ENCODE data around the gene PYCR2.
"Not testable (repeated sequence)": the region's sequence is repeated elsewhere in the genome, so short reads cannot be mapped to it uniquely, and the experiment has no call there.

Gene PYCR2

GRCh38 chr1:225941942-225942222 is 17.8 kb upstream of the PYCR2 start:
- DNase-seq, result no peak

DNA sequence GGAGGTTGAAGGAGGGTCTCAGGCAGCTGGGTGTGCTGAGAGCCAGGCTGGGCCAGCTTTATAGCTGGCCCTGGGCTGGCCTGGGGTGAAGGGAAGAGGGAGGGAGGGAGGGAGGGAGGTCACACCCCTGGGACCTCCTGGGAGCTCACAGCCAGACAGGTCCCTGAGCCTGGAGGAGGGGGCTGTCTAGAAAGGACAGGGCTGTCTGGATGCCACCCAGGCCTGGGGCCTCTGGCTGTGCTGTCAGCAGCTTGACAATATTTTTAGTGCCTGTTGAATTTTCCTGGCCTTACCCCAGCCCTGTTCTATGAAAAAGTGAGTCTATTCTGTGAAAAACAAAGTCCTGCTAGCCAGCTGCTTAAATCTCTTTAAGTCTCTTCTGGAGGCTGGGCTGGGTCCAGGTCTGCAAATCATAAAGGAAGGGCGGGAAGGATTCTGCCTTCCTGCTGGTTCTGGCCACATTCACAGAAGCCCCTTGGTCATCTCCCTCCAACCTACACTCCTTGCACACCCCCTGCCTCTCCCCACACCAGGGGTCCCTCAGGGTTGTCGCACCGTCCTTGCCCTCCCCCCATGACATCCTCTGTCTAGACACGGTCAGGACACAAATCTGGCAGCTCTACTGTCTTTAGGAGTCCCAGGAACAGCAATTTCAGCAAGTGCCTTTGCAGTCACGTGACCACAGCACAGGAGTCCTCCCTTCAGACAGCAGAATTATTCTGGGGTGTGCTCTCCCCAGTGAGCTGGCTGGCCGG is 17.3 kb upstream of the PYCR2 start, which contains the start of gene LEFTY2:
Gene LEFTY2, minus strand, starts transcription at position 34 of the 755 bp plus-strand sequence. CDS start 80 bp downstream, outside the sequence.
- no peak for DNase-seq

DNA sequence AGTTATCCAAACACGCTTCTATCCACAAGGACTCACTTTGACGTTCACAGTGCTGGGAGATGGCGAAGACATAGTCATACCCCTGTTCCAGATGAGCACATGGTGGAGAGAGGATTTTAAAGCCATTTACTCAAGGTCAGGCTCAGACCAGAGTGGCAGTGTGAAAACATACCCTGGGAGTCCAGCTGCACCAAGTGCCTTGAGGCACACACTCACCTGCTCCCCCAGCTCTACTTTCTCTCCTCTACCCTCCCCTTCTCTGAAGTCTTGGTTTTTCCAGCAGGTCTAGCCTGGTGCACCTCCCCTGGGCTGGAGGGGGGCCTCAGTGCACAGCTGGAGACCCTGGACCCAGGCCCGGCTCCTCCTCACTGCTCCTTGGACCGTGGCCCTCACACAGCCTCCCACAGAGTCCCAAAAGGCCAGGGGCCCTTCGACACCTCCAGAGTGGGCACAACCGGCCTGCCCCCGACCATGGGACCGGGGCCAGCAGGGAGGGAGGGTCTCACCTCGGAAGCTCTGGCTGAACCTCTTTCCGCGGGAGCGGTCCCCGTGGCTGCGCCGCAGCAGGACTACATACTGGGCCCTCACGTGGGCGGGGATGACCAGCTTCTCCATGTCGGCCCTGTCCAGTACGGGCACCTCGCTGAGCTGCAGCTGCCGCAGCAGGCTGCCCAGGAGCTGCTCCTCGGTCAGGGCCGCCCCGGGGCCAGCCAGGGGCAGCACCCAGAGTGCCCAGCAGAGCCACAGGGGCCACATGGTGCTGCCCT is 16.5 kb upstream of the PYCR2 start:
- no peak for DNase-seq

GRCh38 chr1:225939939-225940310 is 15.9 kb upstream of the PYCR2 start:
- not testable (repeated sequence) for DNase-seq

DNA sequence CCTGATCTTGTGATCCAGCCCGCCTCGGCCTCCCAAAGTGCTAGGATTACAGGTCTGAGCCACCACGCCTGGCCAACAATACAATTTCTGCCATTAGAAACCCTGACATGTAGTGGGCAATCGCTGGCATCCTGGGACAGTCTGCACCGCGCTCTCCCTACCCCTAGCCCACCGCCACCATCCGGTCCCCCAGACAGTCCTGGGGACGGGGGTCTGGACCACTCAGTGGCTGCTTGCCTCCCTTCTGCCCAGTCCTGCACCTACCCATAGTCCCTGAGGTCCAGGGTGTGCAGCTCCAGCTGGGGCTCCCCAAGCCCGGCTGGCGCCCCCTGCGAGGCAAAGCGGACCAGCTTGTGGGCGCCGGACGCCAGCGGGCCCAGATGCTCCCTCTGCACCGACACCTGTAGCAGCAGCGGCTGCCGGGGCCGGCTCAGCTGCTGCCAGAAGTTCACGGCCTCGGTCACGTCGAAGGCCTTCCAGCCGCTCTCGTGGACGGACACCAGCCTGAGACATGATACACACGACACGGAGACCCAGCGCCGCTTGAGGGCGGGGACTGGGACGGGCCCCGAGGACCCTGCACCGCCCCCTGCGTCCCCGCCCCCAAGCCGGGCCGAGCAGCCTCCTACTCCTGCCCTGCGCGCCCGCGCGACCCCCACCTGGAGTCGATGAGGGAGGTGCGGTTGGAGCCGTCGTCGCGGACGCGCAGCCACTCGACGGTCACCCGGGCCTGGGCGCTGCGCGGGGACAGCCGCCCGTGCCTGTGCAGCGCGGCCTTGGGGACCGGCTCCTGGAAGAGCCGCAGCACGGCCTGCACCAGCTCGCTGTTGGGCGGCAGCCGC is 15.3 kb upstream of the PYCR2 start:
- DNase-seq, result not testable (repeated sequence)

DNA sequence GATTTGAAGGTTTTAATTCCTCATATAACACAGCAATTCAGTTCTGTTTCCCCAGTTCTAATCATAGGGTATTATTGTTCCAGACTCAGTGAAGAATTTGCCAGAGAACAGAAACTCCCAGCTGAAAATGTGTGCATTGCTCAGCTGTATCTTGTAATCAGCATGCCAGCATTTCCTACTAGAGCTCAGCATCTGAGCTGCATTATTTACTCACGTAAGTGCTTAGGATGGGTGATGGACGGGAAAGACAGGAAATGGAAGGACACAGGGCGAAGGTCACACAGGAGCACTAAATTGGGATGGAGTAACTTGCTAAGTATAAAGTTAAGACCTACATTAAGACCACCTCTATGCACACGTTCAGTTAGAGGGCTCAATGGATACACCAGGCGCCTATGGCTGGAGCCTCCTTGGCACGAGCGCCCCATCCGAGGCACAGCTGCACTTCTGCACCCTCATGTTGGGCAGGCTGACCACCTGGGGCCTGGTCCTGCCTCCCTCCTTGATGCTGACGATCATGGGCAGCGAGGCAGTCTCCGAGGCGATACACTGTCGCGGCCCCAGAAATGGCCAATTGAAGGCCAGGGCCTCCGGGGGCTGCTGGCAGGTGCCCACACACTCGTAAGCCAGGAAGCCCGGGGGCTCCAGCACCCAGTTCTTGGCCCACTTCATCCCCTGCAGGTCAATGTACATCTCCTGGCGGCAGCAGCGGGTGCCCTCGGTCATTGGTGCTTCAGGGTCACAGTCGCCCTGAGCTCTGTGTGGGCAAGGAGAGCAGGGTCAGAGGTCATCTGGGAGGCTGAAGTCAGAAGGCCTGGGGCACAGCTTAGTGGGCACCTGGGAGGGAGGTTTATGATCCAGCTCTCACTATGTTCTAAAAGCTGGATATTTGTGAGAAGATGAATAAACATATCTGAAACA is 13.3 kb upstream of the PYCR2 start:
- no peak for DNase-seq

- no peak for DNase-seq
These were observed 12.5 kb upstream of the PYCR2 start for GRCh38 chr1:225936523-225936922.

GRCh38 chr1:225936086-225936485 is 12.0 kb upstream of the PYCR2 start:
- DNase-seq, result not testable (repeated sequence)

GRCh38 chr1:225934711-225935110 is 10.7 kb upstream of the PYCR2 start:
- DNase-seq, result no peak

DNA sequence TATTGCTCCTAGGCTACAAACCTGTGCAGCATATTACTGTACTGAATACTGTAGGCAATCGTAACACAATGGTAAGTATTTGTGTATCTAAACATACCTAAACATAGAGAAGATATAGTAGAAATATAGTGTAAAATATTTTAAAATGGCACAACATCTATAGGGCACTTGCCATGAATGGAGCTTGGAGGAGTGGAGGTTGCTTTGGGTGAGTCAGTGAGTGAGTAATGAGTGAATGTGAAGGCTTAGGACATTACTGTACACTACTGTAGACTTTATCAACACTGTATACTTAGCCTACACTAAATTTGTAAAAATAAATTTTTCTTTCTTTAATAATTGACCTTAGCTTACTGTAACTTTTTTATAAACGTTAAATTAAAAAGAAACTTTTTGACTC is 9.0 kb upstream of the PYCR2 start:
- no peak for DNase-seq

DNA sequence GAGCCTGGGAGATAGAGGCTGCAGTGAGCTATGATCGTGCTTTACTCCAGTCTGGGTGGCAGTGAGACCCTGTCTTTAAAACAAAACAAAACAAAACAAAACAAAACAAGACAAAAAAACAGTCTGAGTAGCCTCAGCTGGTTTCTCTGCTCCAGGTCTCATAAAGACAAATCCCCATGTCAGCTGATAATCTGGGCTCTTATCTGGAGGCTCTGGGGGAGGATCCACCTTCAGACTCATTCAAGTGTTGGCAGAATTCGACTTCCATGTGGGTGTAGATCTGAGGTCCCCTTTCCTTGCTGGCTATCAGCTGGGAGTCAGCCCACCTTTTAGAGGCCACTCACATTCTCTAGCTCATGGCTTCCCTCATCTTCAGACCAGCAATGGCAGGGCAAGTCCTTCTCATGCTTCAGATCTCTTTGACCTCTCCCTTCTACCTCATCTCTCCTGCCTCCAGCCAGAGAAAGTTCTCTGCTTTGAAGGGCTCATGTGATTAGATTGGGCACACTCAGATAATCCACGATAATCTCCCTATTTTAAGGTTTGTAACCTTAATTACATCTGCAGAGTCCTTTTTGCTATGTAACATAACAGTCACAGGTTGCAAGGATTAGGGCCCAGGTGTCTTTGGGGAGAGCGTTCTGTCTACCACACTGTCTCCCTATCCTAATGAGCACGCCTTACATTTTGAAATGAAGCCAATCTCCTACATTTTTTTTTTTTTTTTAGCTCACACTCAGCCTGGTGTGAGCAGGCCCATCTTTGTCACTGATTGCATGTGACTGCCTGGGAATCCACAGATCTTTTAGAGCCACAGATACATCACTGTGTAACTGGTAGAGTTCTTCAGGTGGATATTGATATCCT is 7.5 kb upstream of the PYCR2 start:
- no peak for DNase-seq

DNA sequence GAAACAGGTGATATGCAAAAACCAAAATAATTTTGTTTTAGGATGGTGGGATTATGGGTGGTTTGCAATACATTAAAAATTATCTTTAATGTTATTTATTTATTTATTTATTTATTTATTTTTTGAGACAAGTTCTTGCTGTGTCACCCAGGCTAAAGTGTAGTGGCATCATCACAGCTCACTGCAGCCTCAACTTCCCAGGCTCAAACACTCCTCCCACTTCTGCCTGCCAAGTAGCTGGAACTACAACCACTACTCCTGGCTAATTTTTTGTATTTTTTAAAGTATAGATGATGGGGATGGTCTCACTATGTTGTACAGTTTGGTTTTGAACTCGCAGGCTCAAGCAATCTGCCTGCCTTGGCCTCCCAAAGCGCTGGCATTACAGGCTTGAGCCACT is 6.5 kb upstream of the PYCR2 start:
- no peak for DNase-seq

GRCh38 chr1:225929462-225929861 is 5.4 kb upstream of the PYCR2 start:
- DNase-seq, result not testable (repeated sequence)

DNA sequence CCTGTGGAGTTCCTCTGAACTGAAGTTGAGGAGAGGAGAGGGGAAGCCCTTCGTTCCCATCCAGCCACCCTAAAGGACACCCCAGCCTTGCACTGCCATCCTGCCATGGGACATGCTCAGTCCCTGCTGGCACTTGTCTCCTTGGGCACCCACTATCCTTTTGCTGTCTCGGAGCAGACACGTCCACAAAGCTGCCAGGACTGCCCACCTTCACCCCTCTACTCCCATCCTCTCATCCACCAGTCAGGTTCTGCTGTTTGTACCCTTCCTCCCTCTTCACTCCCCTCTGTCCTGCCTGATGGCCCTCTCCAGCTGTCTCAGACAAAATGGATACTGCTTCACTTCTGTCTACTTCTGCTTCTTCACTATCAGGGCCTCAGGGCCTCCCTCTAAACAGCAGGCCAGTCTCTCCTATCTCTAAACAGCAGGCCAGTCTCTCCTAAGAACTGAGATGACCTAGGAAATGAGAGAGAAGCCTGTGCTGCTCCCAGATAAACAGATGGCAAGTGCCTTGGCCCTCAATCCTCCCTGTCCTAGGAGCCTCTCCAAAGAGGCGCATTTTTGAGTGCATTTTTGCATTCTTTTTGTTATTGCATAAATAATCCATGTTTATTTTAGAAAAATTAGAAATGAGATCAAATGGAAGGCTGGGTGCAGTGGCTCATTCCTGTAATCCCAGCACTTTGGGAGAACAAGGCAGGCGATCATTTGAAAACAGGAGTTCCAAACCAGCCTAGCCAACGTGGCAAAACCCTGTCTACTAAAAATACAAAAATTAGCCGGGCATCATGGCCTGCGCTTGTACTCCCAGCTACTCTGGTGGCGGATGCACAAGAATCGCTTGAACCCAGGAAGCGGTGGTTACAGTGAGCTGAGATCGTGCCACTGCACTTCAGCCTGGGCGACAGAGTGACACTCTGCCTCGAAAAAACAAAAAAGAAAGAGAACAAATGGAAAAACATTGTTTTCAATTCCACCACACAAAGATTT is 4.4 kb upstream of the PYCR2 start:
- no peak for DNase-seq

GRCh38 chr1:225926551-225927113 is 2.6 kb upstream of the PYCR2 start:
- no peak for DNase-seq

- DNase-seq, result no peak
These were observed 714 bp downstream of the PYCR2 start for GRCh38 chr1:225923381-225923691.

DNA sequence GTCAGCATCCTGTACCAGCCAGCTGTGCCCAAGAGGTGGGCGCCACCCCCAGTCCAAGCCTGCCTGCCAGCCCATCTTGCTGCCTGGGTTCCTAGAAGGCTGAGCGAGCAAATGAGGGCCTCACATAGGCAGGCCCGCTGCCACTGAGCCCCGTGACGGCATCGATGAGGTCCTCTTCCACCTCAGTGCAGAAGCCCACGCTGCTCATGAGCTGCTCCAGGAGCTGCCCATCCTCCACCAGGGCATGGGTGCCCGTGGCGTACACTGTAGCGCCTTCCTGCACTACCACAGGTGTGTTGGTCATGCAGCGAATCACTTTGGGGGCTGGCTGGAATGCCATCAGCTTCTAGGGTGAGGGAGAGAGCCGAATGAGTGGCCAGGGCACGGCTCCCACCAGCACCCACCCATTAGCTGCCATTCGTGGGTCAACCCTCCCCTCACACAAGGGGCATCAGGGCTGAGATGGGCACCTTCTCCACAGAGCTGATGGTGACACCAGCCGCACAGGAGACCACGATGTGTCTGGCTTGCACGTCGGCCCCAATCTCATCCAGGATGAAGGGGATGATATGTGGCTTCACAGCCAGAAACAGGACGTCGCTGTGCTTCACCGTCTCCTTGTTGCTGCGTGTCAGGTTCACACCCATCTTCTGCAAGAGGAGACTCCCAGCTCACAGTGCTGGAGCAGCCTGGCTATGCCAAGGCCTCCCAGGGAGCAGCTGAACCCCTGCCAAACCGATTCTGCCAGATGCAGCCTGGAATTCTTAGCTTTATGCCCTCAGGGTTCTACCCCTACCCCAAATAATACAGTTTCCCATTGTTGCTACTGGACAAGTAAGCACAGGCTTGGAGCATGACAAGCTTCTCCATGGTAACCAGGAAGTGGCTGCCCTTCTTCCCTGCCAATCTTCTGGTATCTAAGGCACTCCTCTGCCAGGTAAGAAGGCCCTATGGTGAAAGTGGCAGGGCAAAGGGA is 2.0 kb downstream of the PYCR2 start:
- peak; percentile 90 for DNase-seq

GRCh38 chr1:225919906-225920305 is 4.1 kb downstream of the PYCR2 start:
- peak; percentile 51 for DNase-seq

DNA sequence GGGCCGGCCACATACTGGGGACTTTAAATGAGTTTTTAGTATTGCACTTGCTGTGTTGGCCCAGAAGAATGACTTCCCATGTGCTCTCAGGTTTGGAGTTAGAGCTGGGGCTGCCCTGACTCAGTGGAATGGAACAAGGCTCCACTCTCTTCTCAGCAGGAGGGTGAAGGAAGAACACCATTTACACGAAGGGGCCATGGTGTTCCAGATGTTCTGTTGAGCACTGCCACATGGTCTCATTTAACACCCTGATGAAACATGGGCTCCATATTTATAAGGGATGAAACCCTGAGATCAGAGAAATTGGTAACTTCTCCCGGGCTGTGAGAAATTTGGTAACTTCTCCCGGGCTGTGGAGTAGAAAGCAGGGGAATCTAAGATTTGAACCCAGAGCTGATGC is 5.8 kb downstream of the PYCR2 start:
- DNase-seq, result no peak

Data from NCI-H1105 treated with DMSO at 0.1 percent for 48 hours (cell line).